ENCODE results near the gene FRMD5. TPM values are rescaled to one million over a fixed set of nuclear protein-coding genes. Genes with fewer than 3 reads are reported as not detected.
"Not testable (repeated sequence)": the region's sequence is repeated elsewhere in the genome, so short reads cannot be mapped to it uniquely, and the experiment has no call there.

FRMD5 gene
- total RNA-seq, 4 donors from 2014 or later = 0.13 to 0.37 (median 0.24) TPM; not detected in 1

DNA sequence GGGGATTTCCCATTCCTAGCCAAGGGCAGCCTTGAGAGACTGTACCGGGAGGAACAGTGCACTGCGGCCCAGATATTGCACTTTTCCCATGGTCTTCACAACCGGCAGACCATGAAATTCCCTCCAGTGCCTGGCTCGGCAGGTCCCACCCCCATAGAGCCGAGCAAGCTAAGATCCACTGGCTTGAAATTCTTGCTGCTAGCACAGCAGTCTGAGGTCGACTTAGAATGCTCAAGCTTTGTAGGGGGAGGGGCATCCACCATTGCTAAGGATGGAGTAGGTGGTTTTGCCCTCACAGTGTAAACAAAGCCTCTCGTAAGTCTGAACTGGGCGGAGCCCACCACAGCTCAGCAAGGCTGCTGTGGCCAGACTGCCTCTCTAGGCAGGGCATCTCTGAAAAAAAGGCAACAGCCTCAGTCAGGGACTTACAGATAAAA lies 156.3 kb downstream of the FRMD5 start:
- TF ChIP-seq, protein P1, sequence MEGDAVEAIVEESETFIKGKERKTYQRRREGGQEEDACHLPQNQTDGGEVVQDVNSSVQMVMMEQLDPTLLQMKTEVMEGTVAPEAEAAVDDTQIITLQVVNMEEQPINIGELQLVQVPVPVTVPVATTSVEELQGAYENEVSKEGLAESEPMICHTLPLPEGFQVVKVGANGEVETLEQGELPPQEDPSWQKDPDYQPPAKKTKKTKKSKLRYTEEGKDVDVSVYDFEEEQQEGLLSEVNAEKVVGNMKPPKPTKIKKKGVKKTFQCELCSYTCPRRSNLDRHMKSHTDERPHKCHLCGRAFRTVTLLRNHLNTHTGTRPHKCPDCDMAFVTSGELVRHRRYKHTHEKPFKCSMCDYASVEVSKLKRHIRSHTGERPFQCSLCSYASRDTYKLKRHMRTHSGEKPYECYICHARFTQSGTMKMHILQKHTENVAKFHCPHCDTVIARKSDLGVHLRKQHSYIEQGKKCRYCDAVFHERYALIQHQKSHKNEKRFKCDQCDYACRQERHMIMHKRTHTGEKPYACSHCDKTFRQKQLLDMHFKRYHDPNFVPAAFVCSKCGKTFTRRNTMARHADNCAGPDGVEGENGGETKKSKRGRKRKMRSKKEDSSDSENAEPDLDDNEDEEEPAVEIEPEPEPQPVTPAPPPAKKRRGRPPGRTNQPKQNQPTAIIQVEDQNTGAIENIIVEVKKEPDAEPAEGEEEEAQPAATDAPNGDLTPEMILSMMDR (IDR thresholded peaks at IDR 0.05) = no peak
- ATAC-seq (ENCODE audit: low FRiP score) = no peak

DNA sequence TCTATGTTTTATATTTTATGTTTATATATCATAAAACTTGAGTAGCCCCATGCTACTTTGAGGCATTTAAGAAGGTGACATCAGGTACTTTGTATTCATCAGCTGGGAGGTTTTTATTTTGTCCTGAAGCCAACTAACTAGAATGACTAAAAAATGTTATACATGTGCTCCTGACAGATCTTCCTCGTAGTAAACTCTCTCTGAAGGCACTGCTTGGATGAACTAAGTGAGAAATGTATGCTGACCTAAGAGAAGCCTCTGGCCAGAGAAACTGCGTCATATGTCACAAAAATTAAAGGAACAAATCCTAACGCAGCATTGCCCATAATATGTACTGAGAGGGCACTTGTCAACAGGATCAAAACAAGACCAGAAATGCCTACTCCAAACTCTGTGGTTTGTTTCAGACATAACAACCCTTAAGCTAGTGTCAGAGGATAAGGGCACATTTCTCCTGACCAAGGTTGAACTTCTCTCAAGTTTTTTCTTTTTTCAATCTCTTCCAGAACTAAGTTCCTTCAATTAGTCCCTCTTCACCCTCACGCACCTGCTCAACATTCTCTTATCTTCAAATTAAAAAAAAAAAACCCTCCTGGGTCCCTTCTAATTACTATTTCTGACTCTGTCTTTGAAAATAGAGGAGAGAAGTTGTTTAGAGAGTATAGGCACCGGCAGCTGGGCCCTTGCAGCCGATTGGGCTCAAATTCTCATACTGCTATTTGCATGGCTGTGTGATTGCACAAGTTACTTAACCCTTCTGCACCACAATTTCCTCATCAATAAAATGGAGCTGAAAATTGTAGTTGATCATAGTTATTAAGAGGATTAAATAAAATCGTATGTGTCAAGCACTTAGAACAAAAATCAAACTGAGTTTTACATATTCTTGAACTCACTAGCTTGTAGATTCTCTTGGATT lies 159.0 kb downstream of the FRMD5 start:
- DNase-seq (ENCODE audit: low spot score) = no peak
- TF ChIP-seq, protein P1 (IDR thresholded peaks at IDR 0.05) = no peak
- peak; percentile 8 for ATAC-seq (ENCODE audit: low FRiP score)

More for the DNA sequence above, 156.3 kb downstream of the FRMD5 start:
- no peak for DNase-seq (ENCODE audit: low spot score)

DNA sequence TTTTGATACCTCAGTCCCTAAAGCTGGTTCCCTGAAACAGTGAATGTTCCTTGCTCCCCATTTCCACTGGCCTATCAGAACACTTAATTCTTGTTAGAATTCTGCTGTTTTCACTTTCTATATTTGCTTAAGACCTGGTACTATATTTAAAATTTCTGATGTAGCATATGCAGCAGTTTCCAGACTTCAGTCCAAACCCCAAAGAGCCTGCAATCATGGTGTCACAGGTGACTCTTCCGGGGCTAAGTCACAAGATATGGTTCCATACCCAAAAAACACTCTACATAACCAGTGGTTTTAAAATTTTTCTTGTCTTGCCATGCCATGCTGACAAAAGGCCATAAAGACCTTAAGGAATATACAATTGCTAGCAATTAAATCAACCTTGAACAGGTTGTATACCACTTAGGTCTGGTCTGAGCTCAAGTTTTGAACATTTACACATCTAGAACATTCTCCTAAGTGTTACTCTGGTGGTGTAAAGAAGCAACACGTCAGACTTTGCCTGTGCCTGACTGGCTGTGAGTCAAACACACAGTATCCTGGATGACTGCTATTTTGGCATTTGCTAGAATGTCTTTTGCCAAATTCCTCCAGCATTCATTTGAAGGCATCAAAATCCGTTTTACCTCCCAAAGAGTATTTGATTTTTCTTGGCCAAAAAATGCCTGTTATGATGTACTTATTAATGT lies 160.0 kb downstream of the FRMD5 start:
- no peak for DNase-seq (ENCODE audit: low spot score)

DNA sequence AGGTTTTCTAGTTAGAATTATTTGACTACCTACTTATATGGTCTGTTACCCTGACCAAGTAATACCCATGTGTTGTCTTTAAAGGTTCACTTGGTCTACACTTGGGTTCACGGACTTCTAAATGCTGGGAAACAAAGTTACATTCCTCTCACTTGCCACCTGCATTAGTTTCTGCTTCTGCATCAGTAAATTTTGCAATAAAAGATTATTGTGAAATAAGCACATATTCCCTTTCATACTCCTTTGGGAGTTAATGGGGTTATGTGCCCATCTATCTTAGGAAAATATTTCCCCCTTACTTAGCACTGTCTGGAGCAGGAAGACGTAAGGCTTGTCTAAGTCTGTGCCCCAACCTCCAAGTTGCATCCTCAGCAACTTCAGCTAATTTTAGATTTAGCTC lies 160.7 kb downstream of the FRMD5 start:
- DNase-seq (ENCODE audit: low spot score) (no peak), ATAC-seq (ENCODE audit: low FRiP score) (peak; percentile 64)
- TF ChIP-seq, protein P1 (IDR thresholded peaks at IDR 0.05) = no peak

More for the DNA sequence above, 160.0 kb downstream of the FRMD5 start:
- peak; percentile 84 for ATAC-seq (ENCODE audit: low FRiP score)
- TF ChIP-seq, protein P1 (IDR thresholded peaks at IDR 0.05) = no peak

DNA sequence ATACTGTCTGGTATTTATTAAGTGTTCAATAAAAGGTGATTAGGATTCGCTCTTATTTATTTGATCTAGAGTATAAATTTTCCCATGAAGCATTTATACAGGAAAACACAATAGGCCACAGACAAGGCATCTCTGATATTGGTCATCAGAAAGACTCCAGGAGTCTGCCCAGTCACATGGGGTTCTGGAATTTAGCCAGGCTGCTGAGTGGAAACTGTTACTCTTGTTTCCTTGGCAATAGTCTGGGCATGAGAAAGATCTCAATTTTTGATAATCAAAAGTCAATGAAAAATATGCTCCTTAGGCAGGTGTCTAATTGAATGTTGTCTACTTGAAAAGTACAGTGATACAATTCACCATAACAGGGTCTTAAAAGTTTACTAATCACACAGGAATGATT lies 161.2 kb downstream of the FRMD5 start:
- ATAC-seq (ENCODE audit: low FRiP score) (no peak), DNase-seq (ENCODE audit: low spot score) (no peak)
- TF ChIP-seq, protein P1 (IDR thresholded peaks at IDR 0.05) = no peak

DNA sequence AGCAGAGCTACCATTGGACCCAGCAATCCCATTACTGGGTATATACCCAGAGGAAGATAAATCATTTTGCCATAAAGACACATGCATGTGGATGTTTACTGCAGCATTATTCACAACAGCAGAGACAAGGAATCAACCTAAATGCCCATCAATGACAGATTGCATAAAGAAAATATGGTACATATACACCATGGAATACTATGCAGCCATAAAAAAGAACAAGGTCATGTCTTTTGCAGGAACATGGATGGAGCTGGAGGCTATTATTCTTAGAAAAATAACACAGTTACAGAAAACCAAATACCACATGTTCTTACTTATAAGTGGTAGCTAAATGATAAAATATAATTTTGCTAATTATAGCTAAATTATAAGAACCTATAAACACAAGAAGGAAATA lies 162.3 kb downstream of the FRMD5 start:
- DNase-seq (ENCODE audit: low spot score); ATAC-seq (ENCODE audit: low FRiP score): not testable (repeated sequence)

DNA sequence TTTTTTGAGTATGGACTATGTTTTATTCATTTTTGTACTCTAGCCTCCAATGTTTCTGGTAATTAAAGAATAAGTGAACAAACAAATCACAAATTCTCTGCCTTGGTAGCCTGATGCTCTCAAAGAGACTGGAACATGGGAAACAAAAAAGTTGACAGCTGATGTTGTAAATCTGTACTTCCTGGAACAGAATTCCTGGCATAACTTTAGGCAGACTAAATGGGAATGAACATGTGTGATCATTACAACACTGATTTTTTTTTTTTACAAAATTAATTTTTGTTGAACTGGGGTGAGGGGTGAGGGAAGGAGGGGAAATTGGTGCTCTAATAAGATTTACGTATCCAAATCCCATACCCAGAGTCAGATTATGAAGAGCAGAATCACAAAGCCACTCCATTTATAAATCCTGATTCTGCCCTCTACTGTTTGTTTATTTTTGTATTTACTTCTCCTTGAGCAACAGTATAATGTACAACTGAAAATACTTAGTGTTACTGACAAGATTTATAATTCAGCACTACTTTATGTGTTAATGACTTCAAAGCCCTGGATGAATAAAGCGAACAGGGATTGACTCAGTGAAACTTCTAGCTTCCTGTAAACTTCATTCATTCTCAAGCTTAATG lies 165.0 kb downstream of the FRMD5 start:
- ATAC-seq (ENCODE audit: low FRiP score) (peak; percentile 82), DNase-seq (ENCODE audit: low spot score) (no peak)
- TF ChIP-seq, protein P1 (IDR thresholded peaks at IDR 0.05) = no peak

Measured in omental fat pad (tissue), 4 donors.